A549 (cell line): ENCODE results near the gene OPN1MW3.

Experiments
- CBX8 ChIP-seq: fragments of 200-600 bp; sonication (generic); IDR thresholded peaks from 2 replicates; pipeline ENCODE4 v1.6.1; 2016
- CEBPB ChIP-seq, 2 experiments: fragments of >200 bp in 1 of 2; sonication (Bioruptor Twin) in 1 of 2; formaldehyde crosslinking in 1 of 2; IDR thresholded peaks; 2 replicates each; pipeline ENCODE4 v1.6.1; 2012 to 2016
- EP300 ChIP-seq, 2 experiments: fragments of >200 bp; sonication (Bioruptor Twin); formaldehyde crosslinking; IDR thresholded peaks; 2 replicates in 1 of 2; 3 replicates in 1 of 2; pipeline ENCODE4 v1.6.1; 2016 to 2017
- HDAC2 ChIP-seq: fragments of 200-600 bp; sonication (generic); IDR thresholded peaks from 2 replicates; pipeline ENCODE4 v1.6.1; 2016
- POLR2A ChIP-seq: IDR thresholded peaks from 2 replicates; pipeline ENCODE4 v1.6.1; 2012; ENCODE audit warnings: mild to moderate bottlenecking, low read length
- POLR2AphosphoS2 ChIP-seq: conservative IDR thresholded peaks from 2 replicates; pipeline ENCODE4 v1.6.1; 2012; ENCODE audit warnings: low read length, improper control_type of control experiment, inconsistent platforms
- RARB ChIP-seq: fragments of 250-450 bp; sonication (Bioruptor Pico); IDR thresholded peaks from 2 replicates; pipeline ENCODE4 v1.8.0; 2021; ENCODE audit warnings: mild to moderate bottlenecking, moderate library complexity
- SMC3 ChIP-seq: fragments of >200 bp; sonication (Bioruptor Twin); formaldehyde crosslinking; IDR thresholded peaks from 3 replicates; pipeline ENCODE4 v1.6.1; 2018; ENCODE audit warnings: inconsistent platforms
- ZFP36 ChIP-seq: fragments of 450-650 bp; IDR thresholded peaks from 2 replicates; pipeline ENCODE4 v1.6.1; 2014; ENCODE audit warnings: borderline replicate concordance; ENCODE audit not compliant: partially characterized antibody
- TF ChIP-seq, protein P1 (sequence below): fragments of >200 bp; sonication (Bioruptor Twin); formaldehyde crosslinking; IDR thresholded peaks from 3 replicates; pipeline ENCODE4 v1.5.1; 2016
- TF ChIP-seq, protein P2 (sequence below): fragments of >200 bp; sonication (Bioruptor Twin); formaldehyde crosslinking; IDR thresholded peaks from 3 replicates; pipeline ENCODE4 v1.6.1; 2016
- TF ChIP-seq, protein P3 (sequence below): fragments of 250-450 bp; sonication (Bioruptor Pico); IDR thresholded peaks from 2 replicates; pipeline ENCODE4 v1.5.0; 2021; ENCODE audit warnings: mild to moderate bottlenecking, moderate library complexity, borderline replicate concordance
- TF ChIP-seq, protein P4 (sequence below): fragments of 200-600 bp; sonication (generic); IDR thresholded peaks from 2 replicates; pipeline ENCODE4 v1.6.1; 2016; ENCODE audit warnings: antibody characterized with exemption, mild to moderate bottlenecking, moderate library complexity

DNA sequence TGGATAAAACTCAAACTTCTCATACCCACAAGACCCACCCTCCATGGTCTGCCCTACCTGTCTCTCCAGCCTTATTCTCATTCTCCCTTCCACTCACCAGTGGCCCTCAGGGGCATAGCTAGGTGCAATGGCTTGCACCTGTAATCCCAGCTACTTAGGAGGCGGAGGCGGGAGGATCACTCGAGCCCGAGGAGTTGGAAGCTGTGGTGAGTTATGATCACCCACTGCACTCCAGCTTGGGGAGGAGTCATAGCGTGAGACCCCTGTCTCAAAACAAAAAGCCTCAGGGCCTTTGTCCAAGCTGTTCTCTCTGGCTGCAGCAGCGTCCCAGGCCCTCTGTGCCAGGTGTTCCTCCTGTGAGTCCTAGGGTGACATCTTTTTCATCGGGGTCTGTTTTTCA lies 54.7 kb downstream of the OPN1MW3 start:
- no peak for TF ChIP-seq POLR2A
- no peak for TF ChIP-seq EP300 (IDR thresholded peaks at IDR 0.05)
- TF ChIP-seq, protein P1, sequence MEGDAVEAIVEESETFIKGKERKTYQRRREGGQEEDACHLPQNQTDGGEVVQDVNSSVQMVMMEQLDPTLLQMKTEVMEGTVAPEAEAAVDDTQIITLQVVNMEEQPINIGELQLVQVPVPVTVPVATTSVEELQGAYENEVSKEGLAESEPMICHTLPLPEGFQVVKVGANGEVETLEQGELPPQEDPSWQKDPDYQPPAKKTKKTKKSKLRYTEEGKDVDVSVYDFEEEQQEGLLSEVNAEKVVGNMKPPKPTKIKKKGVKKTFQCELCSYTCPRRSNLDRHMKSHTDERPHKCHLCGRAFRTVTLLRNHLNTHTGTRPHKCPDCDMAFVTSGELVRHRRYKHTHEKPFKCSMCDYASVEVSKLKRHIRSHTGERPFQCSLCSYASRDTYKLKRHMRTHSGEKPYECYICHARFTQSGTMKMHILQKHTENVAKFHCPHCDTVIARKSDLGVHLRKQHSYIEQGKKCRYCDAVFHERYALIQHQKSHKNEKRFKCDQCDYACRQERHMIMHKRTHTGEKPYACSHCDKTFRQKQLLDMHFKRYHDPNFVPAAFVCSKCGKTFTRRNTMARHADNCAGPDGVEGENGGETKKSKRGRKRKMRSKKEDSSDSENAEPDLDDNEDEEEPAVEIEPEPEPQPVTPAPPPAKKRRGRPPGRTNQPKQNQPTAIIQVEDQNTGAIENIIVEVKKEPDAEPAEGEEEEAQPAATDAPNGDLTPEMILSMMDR, result no peak
- no peak for TF ChIP-seq POLR2AphosphoS2
- TF ChIP-seq, protein P2, sequence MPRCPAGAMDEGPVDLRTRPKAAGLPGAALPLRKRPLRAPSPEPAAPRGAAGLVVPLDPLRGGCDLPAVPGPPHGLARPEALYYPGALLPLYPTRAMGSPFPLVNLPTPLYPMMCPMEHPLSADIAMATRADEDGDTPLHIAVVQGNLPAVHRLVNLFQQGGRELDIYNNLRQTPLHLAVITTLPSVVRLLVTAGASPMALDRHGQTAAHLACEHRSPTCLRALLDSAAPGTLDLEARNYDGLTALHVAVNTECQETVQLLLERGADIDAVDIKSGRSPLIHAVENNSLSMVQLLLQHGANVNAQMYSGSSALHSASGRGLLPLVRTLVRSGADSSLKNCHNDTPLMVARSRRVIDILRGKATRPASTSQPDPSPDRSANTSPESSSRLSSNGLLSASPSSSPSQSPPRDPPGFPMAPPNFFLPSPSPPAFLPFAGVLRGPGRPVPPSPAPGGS, result no peak
- no peak for TF ChIP-seq CBX8
- TF ChIP-seq, protein P3, sequence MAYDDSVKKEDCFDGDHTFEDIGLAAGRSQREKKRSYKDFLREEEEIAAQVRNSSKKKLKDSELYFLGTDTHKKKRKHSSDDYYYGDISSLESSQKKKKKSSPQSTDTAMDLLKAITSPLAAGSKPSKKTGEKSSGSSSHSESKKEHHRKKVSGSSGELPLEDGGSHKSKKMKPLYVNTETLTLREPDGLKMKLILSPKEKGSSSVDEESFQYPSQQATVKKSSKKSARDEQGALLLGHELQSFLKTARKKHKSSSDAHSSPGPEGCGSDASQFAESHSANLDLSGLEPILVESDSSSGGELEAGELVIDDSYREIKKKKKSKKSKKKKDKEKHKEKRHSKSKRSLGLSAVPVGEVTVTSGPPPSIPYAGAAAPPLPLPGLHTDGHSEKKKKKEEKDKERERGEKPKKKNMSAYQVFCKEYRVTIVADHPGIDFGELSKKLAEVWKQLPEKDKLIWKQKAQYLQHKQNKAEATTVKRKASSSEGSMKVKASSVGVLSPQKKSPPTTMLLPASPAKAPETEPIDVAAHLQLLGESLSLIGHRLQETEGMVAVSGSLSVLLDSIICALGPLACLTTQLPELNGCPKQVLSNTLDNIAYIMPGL, result no peak
- no peak for TF ChIP-seq SMC3
- TF ChIP-seq, protein P4, sequence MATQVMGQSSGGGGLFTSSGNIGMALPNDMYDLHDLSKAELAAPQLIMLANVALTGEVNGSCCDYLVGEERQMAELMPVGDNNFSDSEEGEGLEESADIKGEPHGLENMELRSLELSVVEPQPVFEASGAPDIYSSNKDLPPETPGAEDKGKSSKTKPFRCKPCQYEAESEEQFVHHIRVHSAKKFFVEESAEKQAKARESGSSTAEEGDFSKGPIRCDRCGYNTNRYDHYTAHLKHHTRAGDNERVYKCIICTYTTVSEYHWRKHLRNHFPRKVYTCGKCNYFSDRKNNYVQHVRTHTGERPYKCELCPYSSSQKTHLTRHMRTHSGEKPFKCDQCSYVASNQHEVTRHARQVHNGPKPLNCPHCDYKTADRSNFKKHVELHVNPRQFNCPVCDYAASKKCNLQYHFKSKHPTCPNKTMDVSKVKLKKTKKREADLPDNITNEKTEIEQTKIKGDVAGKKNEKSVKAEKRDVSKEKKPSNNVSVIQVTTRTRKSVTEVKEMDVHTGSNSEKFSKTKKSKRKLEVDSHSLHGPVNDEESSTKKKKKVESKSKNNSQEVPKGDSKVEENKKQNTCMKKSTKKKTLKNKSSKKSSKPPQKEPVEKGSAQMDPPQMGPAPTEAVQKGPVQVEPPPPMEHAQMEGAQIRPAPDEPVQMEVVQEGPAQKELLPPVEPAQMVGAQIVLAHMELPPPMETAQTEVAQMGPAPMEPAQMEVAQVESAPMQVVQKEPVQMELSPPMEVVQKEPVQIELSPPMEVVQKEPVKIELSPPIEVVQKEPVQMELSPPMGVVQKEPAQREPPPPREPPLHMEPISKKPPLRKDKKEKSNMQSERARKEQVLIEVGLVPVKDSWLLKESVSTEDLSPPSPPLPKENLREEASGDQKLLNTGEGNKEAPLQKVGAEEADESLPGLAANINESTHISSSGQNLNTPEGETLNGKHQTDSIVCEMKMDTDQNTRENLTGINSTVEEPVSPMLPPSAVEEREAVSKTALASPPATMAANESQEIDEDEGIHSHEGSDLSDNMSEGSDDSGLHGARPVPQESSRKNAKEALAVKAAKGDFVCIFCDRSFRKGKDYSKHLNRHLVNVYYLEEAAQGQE, result no peak
- no peak for TF ChIP-seq HDAC2
- TF ChIP-seq ZFP36, result no peak
- TF ChIP-seq CEBPB (IDR thresholded peaks at IDR 0.05), result no peak
- TF ChIP-seq RARB (CRISPR knock-in tag), result no peak
